K562 (cell line): Measurements from ENCODE around the gene CKS2. TPM values are rescaled to one million over a fixed set of nuclear protein-coding genes. Genes with fewer than 3 reads are reported as not detected.

Experiments used
- ATAC-seq: fragments of 200-7000 bp; cut with Tn5 transposase; 3 replicates; pipeline ENCODE4 v1.9.1; 2020; ENCODE audit warnings: moderate library complexity
- BruUV-seq: library from RNA; stranded (reverse); fragments of 400-500 nt; replicated peaks from 2 replicates; lab custom pipeline; 2021; lab: Mats Ljungman, UMichigan
- CTCF ChIA-PET: fragments of 300-600 bp; formaldehyde crosslinking; extraction: SDS; loops from one replicate; lab custom pipeline; 2021; ENCODE audit warnings: low intra/inter-chr PET ratio; lab: Yijun Ruan, JAX
- POLR2A ChIA-PET: fragments of 300-600, 350-650 bp; sonication (Branson Sonifier 250); formaldehyde crosslinking; extraction: SDS; loops from one replicate; lab custom pipeline; 2021; ENCODE audit warnings: antibody characterized with exemption, inconsistent platforms; lab: Yijun Ruan, JAX
- DNase-seq, 4 experiments: peaks; one replicate each; pipeline versions ENCODE4 v3.0.0 to v3.0.0-alpha.2; 2011 to 2018; ENCODE audit warnings: low spot score in 3 of 4, mixed read lengths in 3 of 4; ENCODE audit errors: extremely low read depth in 1 of 4
- FAIRE-seq: peaks from 2 replicates; lab custom pipeline; 2011; peaks lifted over from hg19 to GRCh38; lab: Jason Lieb, UNC
- H2AFZ ChIP-seq: 2 replicates; pipeline ENCODE4 v1.6.0; 2011; ENCODE audit warnings: low read depth, low read length, control low read depth, inconsistent platforms
- H3K27ac ChIP-seq: fragments of 200-600 bp; 3 replicates; pipeline ENCODE4 v1.8.0; 2011; ENCODE audit warnings: low read depth, mild to moderate bottlenecking, control low read depth, inconsistent platforms, low read length, moderate library complexity, mixed read lengths; ENCODE audit errors: extremely low read depth
- H3K27me3 ChIP-seq, 2 experiments: fragments of 300-600 bp in 1 of 2; 2 replicates in 1 of 2; 3 replicates in 1 of 2; pipeline versions ENCODE4 v1.6.0 to v1.8.0; 2011; ENCODE audit warnings: inconsistent platforms in 2 of 2, low read length in 2 of 2, mild to moderate bottlenecking in 1 of 2, mixed read lengths in 1 of 2, moderate library complexity in 1 of 2; ENCODE audit not compliant: control insufficient read depth in 2 of 2, insufficient read depth in 2 of 2
- H3K36me3 ChIP-seq: fragments of 300-600 bp; 3 replicates; pipeline ENCODE4 v1.8.0; 2011; ENCODE audit warnings: mild to moderate bottlenecking, low read length, inconsistent platforms; ENCODE audit not compliant: control insufficient read depth, insufficient read depth
- H3K4me1 ChIP-seq, 2 experiments: fragments of 200-600 bp in 1 of 2; replicated peaks in 1 of 2; 2 replicates in 1 of 2; 3 replicates in 1 of 2; pipeline versions ENCODE4 v1.5.1 to v1.8.0; 2011; ENCODE audit warnings: inconsistent platforms in 2 of 2, low read length in 2 of 2, mild to moderate bottlenecking in 1 of 2, mixed read lengths in 1 of 2, moderate library complexity in 1 of 2; ENCODE audit not compliant: control insufficient read depth in 2 of 2, insufficient read depth in 2 of 2
- H3K4me2 ChIP-seq: 2 replicates; pipeline ENCODE4 v1.6.1; 2011; ENCODE audit warnings: low read length, control low read depth, inconsistent platforms, mixed read lengths; ENCODE audit not compliant: insufficient read depth
- H3K4me3 ChIP-seq: fragments of 200-600 bp; sonication (generic), shearing (Covaris generic); 2 replicates; pipeline ENCODE4 v1.5.1; 2016; ENCODE audit warnings: control low read depth, inconsistent platforms
- H3K79me2 ChIP-seq: fragments of 200-600 bp; 3 replicates; pipeline ENCODE4 v1.8.0; 2011; ENCODE audit warnings: low read length, inconsistent platforms; ENCODE audit not compliant: control insufficient read depth, insufficient read depth
- H3K9ac ChIP-seq, 2 experiments: 2 replicates each; pipeline versions ENCODE4 v1.6.0 to v1.6.1; 2011; ENCODE audit warnings: low read depth in 2 of 2, low read length in 2 of 2, control low read depth in 1 of 2, inconsistent platforms in 1 of 2, mild to moderate bottlenecking in 1 of 2, mixed read lengths in 1 of 2; ENCODE audit not compliant: insufficient read depth in 1 of 2
- H3K9me1 ChIP-seq: one replicate; pipeline ENCODE4 v1.6.0; 2011; ENCODE audit warnings: inconsistent platforms, mild to moderate bottlenecking, low read length, moderate library complexity; ENCODE audit not compliant: control insufficient read depth, insufficient read depth
- H3K9me3 ChIP-seq: replicated peaks from 2 replicates; pipeline ENCODE4 v1.5.1; 2011; ENCODE audit warnings: low read depth, low read length, inconsistent platforms; ENCODE audit not compliant: control insufficient read depth, insufficient read depth
- H4K20me1 ChIP-seq: replicated peaks from 2 replicates; pipeline ENCODE4 v1.6.1; 2011; ENCODE audit warnings: low read length, inconsistent platforms, mixed read lengths; ENCODE audit not compliant: control insufficient read depth, insufficient read depth
- BRD4 ChIP-seq: fragments of 200-600 bp; sonication (generic); IDR thresholded peaks from 2 replicates; pipeline ENCODE4 v1.6.1; 2017; ENCODE audit warnings: inconsistent platforms
- BRF1 ChIP-seq: IDR thresholded peaks from 3 replicates; pipeline ENCODE4 v1.6.1; 2011; ENCODE audit warnings: borderline replicate concordance, mild to moderate bottlenecking; ENCODE audit not compliant: insufficient read length; ENCODE audit errors: extremely low read depth
- EGR1 ChIP-seq: fragments of 450-650 bp; conservative IDR thresholded peaks from 2 replicates; pipeline ENCODE4 v1.6.1; 2017; ENCODE audit warnings: mild to moderate bottlenecking
- ERF ChIP-seq: fragments of 450-650 bp; formaldehyde crosslinking; IDR thresholded peaks from 2 replicates; pipeline ENCODE4 v1.4.0; 2020; ENCODE audit warnings: mild to moderate bottlenecking, mixed read lengths
- GTF2E2 ChIP-seq: fragments of 200-800 bp; sonication (Bioruptor generic); IDR thresholded peaks from 2 replicates; pipeline ENCODE4 v1.6.1; 2016; ENCODE audit warnings: missing genetic modification characterization, missing compliant biosample characterization
- PHTF2 ChIP-seq: fragments of 250-450 bp; sonication (Bioruptor Pico); IDR thresholded peaks from 2 replicates; pipeline ENCODE4 v1.5.0; 2021; ENCODE audit warnings: mild to moderate bottlenecking
- POLR3A ChIP-seq: IDR thresholded peaks from 2 replicates; pipeline ENCODE4 v1.6.1; 2011; ENCODE audit warnings: borderline replicate concordance, mild to moderate bottlenecking, moderate library complexity; ENCODE audit not compliant: insufficient read length, insufficient read depth; ENCODE audit errors: extremely low read depth
- ZSCAN29 ChIP-seq: fragments of 450-650 bp; IDR thresholded peaks from 2 replicates; pipeline ENCODE4 v1.6.1; 2017
- WGBS: fragments of 100-300 bp; shearing (Covaris generic); methylation state at CpG from one replicate; pipeline ENCODE4 v1.1.6; 2016; ENCODE audit warnings: low coverage, mixed read lengths; ENCODE audit not compliant: insufficient coverage; ENCODE audit errors: missing lambda C conversion rate; 5-methylcytosine and 5-hydroxymethylcytosine counted together
- in situ Hi-C: fragments of 300-500 bp; cut with MboI; formaldehyde crosslinking; loops from 4 replicates; pipeline ENCODE4 v1.15.0; 2018; ENCODE audit warnings: inconsistent platforms, mixed read lengths
- intact Hi-C: fragments of 100-400 bp; cut with micrococcal nuclease; formaldehyde crosslinking; loops from 2 replicates; pipeline ENCODE4 v1.14.2; 2022
- polyA plus RNA-seq, 8 experiments: library from polyadenylated mRNA; depleted of rRNA in 4 of 8; stranded (reverse) in 5 of 8; unstranded in 3 of 8; fragments of >200 nt; fragmentation: Nextera tagmentation in 2 of 8; fragmentation: Illumina TruSeq in 1 of 8; extraction: Ambion mirVana in 2 of 8; extraction: Trizol in 1 of 8; gene quantifications; 2 replicates each; pipeline versions ENCODE4 v1.2.1 to v1.2.3, GENCODE V29; 2011 to 2014; ENCODE audit warnings: inconsistent platforms in 1 of 8, missing spikeins in 1 of 8
- total RNA-seq, 7 experiments: library from RNA; depleted of rRNA in 6 of 7; stranded (reverse); fragments of >200 nt in 6 of 7; fragmentation: Illumina TruSeq in 2 of 7; extraction: Trizol in 2 of 7; gene quantifications; 2 replicates each; pipeline versions ENCODE4 v1.2.1 to v1.2.3, GENCODE V29; 2011 to 2021; ENCODE audit warnings: low replicate concordance in 1 of 7
- TF ChIP-seq, protein P1 (sequence below): sonication (generic); formaldehyde crosslinking; IDR thresholded peaks from 2 replicates; pipeline ENCODE4 v1.8.0; 2023; ENCODE audit warnings: mild to moderate bottlenecking, missing genetic modification reagents
- TF ChIP-seq, protein P2 (sequence below): fragments of 200-800 bp; sonication (Bioruptor generic); IDR thresholded peaks from 2 replicates; pipeline ENCODE4 v1.6.1; 2016; ENCODE audit warnings: missing genetic modification characterization, missing compliant biosample characterization
- TF ChIP-seq, protein P3 (sequence below), 3 experiments: IDR thresholded peaks in 2 of 3; conservative IDR thresholded peaks in 1 of 3; 2 replicates each; pipeline ENCODE4 v1.5.1; 2011 to 2012; ENCODE audit warnings: low read length in 3 of 3, mild to moderate bottlenecking in 3 of 3, control low read depth in 2 of 3, improper control_type of control experiment in 1 of 3, inconsistent platforms in 1 of 3, low read depth in 1 of 3, mixed read lengths in 1 of 3, moderate library complexity in 1 of 3; ENCODE audit not compliant: insufficient read depth in 2 of 3

Gene CKS2
- total and polyA plus RNA-seq, 9 of the 15 experiments (the other 6 are each of a cell fraction or from before 2014, with no cell fraction given) = 123 to 941 (median 321) TPM

DNA sequence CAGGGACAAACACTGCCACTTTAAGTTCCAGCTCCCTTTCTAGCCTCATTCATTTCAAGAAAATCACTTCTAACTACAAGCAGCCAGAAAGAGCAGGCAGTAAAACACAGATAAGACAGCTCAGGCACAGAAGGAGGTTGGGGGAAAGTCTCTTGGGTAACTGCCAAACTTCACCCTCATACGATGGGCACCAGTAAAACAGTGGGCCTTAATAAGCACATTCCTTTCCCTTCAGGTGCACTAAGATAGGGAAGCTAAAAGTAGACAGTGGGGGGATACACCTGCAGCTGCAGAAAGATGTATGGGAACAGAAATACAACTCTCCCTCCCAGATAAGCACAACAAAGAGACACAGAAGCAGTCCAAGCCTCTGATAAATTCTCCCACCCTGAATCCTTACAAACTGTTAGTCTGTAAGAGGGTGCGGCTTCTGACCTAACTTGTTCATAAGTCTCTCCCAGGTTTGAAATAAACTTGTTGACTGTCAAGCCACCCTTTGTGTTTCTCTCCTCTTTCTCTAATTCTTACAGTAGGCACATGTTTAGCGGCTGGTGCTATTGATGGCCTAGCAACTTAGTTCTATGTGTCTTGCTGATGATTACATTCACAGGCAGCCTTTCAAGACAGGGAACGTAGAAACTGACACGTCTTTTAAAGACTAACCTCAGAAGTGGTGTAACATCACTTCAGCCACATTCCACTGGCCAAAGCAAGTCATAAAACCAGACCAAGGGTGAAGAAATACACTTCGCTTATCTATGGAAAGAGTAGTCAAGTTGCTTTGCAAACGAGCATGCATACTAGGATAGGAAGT, 6.8 kb upstream of the CKS2 start:
- POLR2A ChIA-PET = no interaction called here
- no peak for FAIRE-seq
- Histone ChIP-seq H3K4me2 (no peak overlapping the region), H3K79me2 (no peaks in the 10 kb centered on the region), H3K27ac (no peak overlapping the region), H3K4me1 (peaks cover under 1 to 2% of the 10 kb centered on the region in 2 experiments; a peak in 2 of 5 replicates), H3K9me3 (peaks cover 1% of the 10 kb centered on the region), H3K9me1 (no peaks in the 10 kb centered on the region), H3K4me3 (no peak overlapping the region), H2AFZ (no peak overlapping the region), H4K20me1 (no peaks in the 10 kb centered on the region), H3K36me3 (no peaks in the 10 kb centered on the region), H3K27me3 (no peaks in the 10 kb centered on the region), H3K9ac (no peak overlapping the region)
- ATAC-seq = no peak
- intact Hi-C loops (no loop called here), in situ Hi-C loops (no loop called here)
- WGBS = 36% methylated on average over 6 of the region's 7 CpGs
- CTCF ChIA-PET = no interaction called here
- no TSS peak for BruUV-seq
- DNase-seq = no peak
- no peak for TF ChIP-seq GTF2E2 (tag)
- TF ChIP-seq, protein P1, sequence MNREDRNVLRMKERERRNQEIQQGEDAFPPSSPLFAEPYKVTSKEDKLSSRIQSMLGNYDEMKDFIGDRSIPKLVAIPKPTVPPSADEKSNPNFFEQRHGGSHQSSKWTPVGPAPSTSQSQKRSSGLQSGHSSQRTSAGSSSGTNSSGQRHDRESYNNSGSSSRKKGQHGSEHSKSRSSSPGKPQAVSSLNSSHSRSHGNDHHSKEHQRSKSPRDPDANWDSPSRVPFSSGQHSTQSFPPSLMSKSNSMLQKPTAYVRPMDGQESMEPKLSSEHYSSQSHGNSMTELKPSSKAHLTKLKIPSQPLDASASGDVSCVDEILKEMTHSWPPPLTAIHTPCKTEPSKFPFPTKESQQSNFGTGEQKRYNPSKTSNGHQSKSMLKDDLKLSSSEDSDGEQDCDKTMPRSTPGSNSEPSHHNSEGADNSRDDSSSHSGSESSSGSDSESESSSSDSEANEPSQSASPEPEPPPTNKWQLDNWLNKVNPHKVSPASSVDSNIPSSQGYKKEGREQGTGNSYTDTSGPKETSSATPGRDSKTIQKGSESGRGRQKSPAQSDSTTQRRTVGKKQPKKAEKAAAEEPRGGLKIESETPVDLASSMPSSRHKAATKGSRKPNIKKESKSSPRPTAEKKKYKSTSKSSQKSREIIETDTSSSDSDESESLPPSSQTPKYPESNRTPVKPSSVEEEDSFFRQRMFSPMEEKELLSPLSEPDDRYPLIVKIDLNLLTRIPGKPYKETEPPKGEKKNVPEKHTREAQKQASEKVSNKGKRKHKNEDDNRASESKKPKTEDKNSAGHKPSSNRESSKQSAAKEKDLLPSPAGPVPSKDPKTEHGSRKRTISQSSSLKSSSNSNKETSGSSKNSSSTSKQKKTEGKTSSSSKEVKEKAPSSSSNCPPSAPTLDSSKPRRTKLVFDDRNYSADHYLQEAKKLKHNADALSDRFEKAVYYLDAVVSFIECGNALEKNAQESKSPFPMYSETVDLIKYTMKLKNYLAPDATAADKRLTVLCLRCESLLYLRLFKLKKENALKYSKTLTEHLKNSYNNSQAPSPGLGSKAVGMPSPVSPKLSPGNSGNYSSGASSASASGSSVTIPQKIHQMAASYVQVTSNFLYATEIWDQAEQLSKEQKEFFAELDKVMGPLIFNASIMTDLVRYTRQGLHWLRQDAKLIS (CRISPR knock-in tag) = no peak
- no peak for TF ChIP-seq BRF1
- no peak for TF ChIP-seq ERF (CRISPR knock-in tag)
- no peak for TF ChIP-seq EGR1
- TF ChIP-seq, protein P2, sequence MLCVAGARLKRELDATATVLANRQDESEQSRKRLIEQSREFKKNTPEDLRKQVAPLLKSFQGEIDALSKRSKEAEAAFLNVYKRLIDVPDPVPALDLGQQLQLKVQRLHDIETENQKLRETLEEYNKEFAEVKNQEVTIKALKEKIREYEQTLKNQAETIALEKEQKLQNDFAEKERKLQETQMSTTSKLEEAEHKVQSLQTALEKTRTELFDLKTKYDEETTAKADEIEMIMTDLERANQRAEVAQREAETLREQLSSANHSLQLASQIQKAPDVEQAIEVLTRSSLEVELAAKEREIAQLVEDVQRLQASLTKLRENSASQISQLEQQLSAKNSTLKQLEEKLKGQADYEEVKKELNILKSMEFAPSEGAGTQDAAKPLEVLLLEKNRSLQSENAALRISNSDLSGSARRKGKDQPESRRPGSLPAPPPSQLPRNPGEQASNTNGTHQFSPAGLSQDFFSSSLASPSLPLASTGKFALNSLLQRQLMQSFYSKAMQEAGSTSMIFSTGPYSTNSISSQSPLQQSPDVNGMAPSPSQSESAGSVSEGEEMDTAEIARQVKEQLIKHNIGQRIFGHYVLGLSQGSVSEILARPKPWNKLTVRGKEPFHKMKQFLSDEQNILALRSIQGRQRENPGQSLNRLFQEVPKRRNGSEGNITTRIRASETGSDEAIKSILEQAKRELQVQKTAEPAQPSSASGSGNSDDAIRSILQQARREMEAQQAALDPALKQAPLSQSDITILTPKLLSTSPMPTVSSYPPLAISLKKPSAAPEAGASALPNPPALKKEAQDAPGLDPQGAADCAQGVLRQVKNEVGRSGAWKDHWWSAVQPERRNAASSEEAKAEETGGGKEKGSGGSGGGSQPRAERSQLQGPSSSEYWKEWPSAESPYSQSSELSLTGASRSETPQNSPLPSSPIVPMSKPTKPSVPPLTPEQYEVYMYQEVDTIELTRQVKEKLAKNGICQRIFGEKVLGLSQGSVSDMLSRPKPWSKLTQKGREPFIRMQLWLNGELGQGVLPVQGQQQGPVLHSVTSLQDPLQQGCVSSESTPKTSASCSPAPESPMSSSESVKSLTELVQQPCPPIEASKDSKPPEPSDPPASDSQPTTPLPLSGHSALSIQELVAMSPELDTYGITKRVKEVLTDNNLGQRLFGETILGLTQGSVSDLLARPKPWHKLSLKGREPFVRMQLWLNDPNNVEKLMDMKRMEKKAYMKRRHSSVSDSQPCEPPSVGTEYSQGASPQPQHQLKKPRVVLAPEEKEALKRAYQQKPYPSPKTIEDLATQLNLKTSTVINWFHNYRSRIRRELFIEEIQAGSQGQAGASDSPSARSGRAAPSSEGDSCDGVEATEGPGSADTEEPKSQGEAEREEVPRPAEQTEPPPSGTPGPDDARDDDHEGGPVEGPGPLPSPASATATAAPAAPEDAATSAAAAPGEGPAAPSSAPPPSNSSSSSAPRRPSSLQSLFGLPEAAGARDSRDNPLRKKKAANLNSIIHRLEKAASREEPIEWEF (CRISPR knock-in tag) = no peak
- no peak for TF ChIP-seq BRD4
- TF ChIP-seq, protein P3, sequence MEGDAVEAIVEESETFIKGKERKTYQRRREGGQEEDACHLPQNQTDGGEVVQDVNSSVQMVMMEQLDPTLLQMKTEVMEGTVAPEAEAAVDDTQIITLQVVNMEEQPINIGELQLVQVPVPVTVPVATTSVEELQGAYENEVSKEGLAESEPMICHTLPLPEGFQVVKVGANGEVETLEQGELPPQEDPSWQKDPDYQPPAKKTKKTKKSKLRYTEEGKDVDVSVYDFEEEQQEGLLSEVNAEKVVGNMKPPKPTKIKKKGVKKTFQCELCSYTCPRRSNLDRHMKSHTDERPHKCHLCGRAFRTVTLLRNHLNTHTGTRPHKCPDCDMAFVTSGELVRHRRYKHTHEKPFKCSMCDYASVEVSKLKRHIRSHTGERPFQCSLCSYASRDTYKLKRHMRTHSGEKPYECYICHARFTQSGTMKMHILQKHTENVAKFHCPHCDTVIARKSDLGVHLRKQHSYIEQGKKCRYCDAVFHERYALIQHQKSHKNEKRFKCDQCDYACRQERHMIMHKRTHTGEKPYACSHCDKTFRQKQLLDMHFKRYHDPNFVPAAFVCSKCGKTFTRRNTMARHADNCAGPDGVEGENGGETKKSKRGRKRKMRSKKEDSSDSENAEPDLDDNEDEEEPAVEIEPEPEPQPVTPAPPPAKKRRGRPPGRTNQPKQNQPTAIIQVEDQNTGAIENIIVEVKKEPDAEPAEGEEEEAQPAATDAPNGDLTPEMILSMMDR (IDR thresholded peaks at IDR 0.05 in 2 of 3, conservative IDR thresholded peaks at IDR 0.05 in 1 of 3; ENCODE audit: insufficient read depth in 2 of 3, low read depth in 1 of 3, low read length in 3 of 3) = no peak
- TF ChIP-seq ZSCAN29 = no peak
- TF ChIP-seq PHTF2 = no peak
- TF ChIP-seq POLR3A = no peak
